Astrocyte (in vitro differentiated cells and primary cell): ENCODE results near the gene TCF7. TPM values are rescaled to one million over a fixed set of nuclear protein-coding genes. Genes with fewer than 3 reads are reported as not detected.

ENCODE experiments used
- DNase-seq: peaks from one replicate; pipeline ENCODE4 v3.0.0-alpha.2; 2010; ENCODE audit warnings: low read depth
- FAIRE-seq: peaks from 2 replicates; lab custom pipeline; 2011; peaks lifted over from hg19 to GRCh38; lab: Jason Lieb, UNC
- H2AFZ ChIP-seq: 2 replicates; pipeline ENCODE4 v1.6.0; 2012; ENCODE audit warnings: low read depth, low read length, inconsistent platforms
- H3K27ac ChIP-seq: 2 replicates; pipeline ENCODE4 v1.5.1; 2011; ENCODE audit warnings: low read depth, low read length, inconsistent platforms
- H3K27me3 ChIP-seq: 2 replicates; pipeline ENCODE4 v1.6.0; 2011; ENCODE audit warnings: low read length, inconsistent platforms; ENCODE audit not compliant: insufficient read depth
- H3K36me3 ChIP-seq: 2 replicates; pipeline ENCODE4 v1.5.1; 2011; ENCODE audit warnings: low read length, inconsistent platforms; ENCODE audit not compliant: insufficient read depth
- H3K4me1 ChIP-seq: 2 replicates; pipeline ENCODE4 v1.5.1; 2011; ENCODE audit warnings: low read length, inconsistent platforms; ENCODE audit not compliant: insufficient read depth
- H3K4me2 ChIP-seq: 2 replicates; pipeline ENCODE4 v1.6.0; 2012; ENCODE audit warnings: low read length, inconsistent platforms
- H3K4me3 ChIP-seq: 2 replicates; pipeline ENCODE4 v1.5.1; 2011; ENCODE audit warnings: low read depth, mild to moderate bottlenecking, low read length, inconsistent platforms; ENCODE audit not compliant: insufficient read depth
- H3K79me2 ChIP-seq: 2 replicates; pipeline ENCODE4 v1.6.0; 2012; ENCODE audit warnings: mild to moderate bottlenecking, low read length, inconsistent platforms; ENCODE audit not compliant: insufficient read depth
- H3K9ac ChIP-seq: 2 replicates; pipeline ENCODE4 v1.6.0; 2012; ENCODE audit warnings: mild to moderate bottlenecking, low read length, inconsistent platforms
- H3K9me3 ChIP-seq: 2 replicates; pipeline ENCODE4 v1.5.1; 2012; ENCODE audit warnings: low read depth, mild to moderate bottlenecking, low read length, inconsistent platforms; ENCODE audit not compliant: insufficient read depth
- H4K20me1 ChIP-seq: 2 replicates; pipeline ENCODE4 v1.6.0; 2012; ENCODE audit warnings: low read length, inconsistent platforms; ENCODE audit not compliant: insufficient read depth
- H3K27ac Mint-ChIP-seq: one replicate; pipeline ENCODE4 v1.8.0; 2021; ENCODE audit warnings: mild to moderate bottlenecking, mixed read lengths; ENCODE audit not compliant: unreplicated experiment
- H3K27me3 Mint-ChIP-seq: one replicate; pipeline ENCODE4 v1.8.0; 2021; ENCODE audit warnings: low read depth, mixed read lengths; ENCODE audit not compliant: unreplicated experiment
- H3K36me3 Mint-ChIP-seq: one replicate; pipeline ENCODE4 v1.8.0; 2021; ENCODE audit warnings: low read depth, mixed read lengths; ENCODE audit not compliant: unreplicated experiment
- H3K4me1 Mint-ChIP-seq: one replicate; pipeline ENCODE4 v1.8.0; 2021; ENCODE audit warnings: low read depth, mixed read lengths; ENCODE audit not compliant: unreplicated experiment
- H3K4me3 Mint-ChIP-seq: one replicate; pipeline ENCODE4 v1.8.0; 2021; ENCODE audit warnings: mild to moderate bottlenecking, moderate library complexity, mixed read lengths; ENCODE audit not compliant: unreplicated experiment
- H3K9me3 Mint-ChIP-seq: one replicate; pipeline ENCODE4 v1.8.0; 2021; ENCODE audit warnings: mild to moderate bottlenecking, mixed read lengths; ENCODE audit not compliant: unreplicated experiment
- EZH2 ChIP-seq: IDR thresholded peaks from 2 replicates; pipeline ENCODE4 v1.6.1; 2012; ENCODE audit warnings: mild to moderate bottlenecking, low read length, inconsistent platforms; ENCODE audit not compliant: insufficient read depth
- total RNA-seq: library from RNA; stranded (reverse); gene quantifications from 2 replicates; pipeline ENCODE4 v1.2.1, GENCODE V29; 2021
- TF ChIP-seq, protein P1 (sequence below): IDR thresholded peaks from 2 replicates; pipeline ENCODE4 v1.5.1; 2011; ENCODE audit warnings: low read depth, mild to moderate bottlenecking, inconsistent platforms, low read length, moderate library complexity; ENCODE audit not compliant: insufficient read depth

TCF7 gene
- total RNA-seq, 1 donor from 2014 or later = 2.6 TPM

DNA sequence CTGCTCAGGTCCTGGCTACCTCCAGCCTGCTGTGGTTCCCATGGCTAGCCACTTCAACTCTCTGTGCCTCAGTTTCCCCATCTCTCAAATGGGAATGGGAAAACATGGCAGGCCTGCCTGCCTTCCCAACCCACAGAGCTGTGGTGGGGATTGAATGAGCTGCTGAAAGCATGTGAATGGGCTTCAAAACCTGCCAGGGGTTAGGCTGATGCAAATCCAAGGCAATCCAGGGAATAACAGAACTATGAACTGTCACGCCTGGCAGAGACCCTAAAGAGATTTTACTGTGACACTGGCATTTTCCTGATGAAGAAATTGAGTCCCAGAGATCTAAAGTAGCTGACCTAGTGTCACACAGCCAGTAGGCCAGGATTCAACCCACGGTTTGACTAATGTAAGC lies 29.9 kb upstream of the TCF7 start:
- Mint-ChIP-seq H3K27me3 (peaks cover 16% of the 10 kb centered on the region), H3K4me3 (no peak overlapping the region), H3K4me1 (peaks cover 15% of the 10 kb centered on the region), H3K27ac (peak overlapping the region; percentile 58), H3K36me3 (no peaks in the 10 kb centered on the region), H3K9me3 (peaks cover 2% of the 10 kb centered on the region)
- H3K9ac ChIP-seq = no peak overlapping the region
- no peak overlapping the region for H3K27ac ChIP-seq
- no peak for FAIRE-seq
- no peaks in the 10 kb centered on the region for H4K20me1 ChIP-seq
- H3K4me3 ChIP-seq = no peak overlapping the region
- no peaks in the 10 kb centered on the region for H3K79me2 ChIP-seq
- no peak for DNase-seq
- H3K27me3 ChIP-seq = no peaks in the 10 kb centered on the region
- H3K9me3 ChIP-seq = no peaks in the 10 kb centered on the region
- no peak overlapping the region for H3K4me2 ChIP-seq
- H3K4me1 ChIP-seq = peaks cover 11% of the 10 kb centered on the region
- no peaks in the 10 kb centered on the region for H3K36me3 ChIP-seq
- H2AFZ ChIP-seq = no peak overlapping the region
- TF ChIP-seq, protein P1, sequence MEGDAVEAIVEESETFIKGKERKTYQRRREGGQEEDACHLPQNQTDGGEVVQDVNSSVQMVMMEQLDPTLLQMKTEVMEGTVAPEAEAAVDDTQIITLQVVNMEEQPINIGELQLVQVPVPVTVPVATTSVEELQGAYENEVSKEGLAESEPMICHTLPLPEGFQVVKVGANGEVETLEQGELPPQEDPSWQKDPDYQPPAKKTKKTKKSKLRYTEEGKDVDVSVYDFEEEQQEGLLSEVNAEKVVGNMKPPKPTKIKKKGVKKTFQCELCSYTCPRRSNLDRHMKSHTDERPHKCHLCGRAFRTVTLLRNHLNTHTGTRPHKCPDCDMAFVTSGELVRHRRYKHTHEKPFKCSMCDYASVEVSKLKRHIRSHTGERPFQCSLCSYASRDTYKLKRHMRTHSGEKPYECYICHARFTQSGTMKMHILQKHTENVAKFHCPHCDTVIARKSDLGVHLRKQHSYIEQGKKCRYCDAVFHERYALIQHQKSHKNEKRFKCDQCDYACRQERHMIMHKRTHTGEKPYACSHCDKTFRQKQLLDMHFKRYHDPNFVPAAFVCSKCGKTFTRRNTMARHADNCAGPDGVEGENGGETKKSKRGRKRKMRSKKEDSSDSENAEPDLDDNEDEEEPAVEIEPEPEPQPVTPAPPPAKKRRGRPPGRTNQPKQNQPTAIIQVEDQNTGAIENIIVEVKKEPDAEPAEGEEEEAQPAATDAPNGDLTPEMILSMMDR = no peak
- TF ChIP-seq EZH2 = no peak

DNA sequence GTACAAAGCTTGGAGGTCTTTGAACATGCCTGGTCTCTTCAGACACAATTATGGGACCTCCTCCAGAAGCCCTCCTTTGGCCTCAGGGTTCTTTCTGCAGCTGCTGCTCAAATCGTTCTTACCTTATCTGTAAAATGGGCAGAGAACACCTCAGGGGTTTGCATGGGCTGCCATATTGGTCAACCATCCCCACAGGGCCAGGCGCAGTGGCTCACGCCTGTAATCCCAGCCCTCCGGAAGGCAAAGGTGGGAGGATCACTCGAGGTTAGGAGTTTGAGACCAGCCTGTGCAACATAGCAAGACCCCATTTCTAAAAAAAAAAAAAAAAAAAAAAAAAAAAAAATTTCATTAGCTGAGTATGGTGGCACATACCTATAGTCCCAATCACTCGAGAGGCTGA lies 29.1 kb upstream of the TCF7 start:
- TF ChIP-seq, protein P1 = no peak
- no peak for TF ChIP-seq EZH2
- FAIRE-seq = no peak
- H3K27me3 Mint-ChIP-seq = peaks cover 19% of the 10 kb centered on the region
- H3K9me3 Mint-ChIP-seq = peaks cover 2% of the 10 kb centered on the region
- no peak for DNase-seq
- no peak overlapping the region for H3K4me3 Mint-ChIP-seq
- no peak overlapping the region for H3K27ac ChIP-seq
- no peaks in the 10 kb centered on the region for H3K27me3 ChIP-seq
- no peak overlapping the region for H3K9ac ChIP-seq
- H3K4me2 ChIP-seq = no peak overlapping the region
- no peak overlapping the region for H3K4me3 ChIP-seq
- H2AFZ ChIP-seq = no peak overlapping the region
- peaks cover 15% of the 10 kb centered on the region for H3K4me1 Mint-ChIP-seq
- no peaks in the 10 kb centered on the region for H3K9me3 ChIP-seq
- H3K4me1 ChIP-seq = peaks cover 11% of the 10 kb centered on the region
- H3K36me3 Mint-ChIP-seq = no peaks in the 10 kb centered on the region
- H3K36me3 ChIP-seq = no peaks in the 10 kb centered on the region
- H4K20me1 ChIP-seq = no peaks in the 10 kb centered on the region
- H3K27ac Mint-ChIP-seq = no peak overlapping the region
- no peaks in the 10 kb centered on the region for H3K79me2 ChIP-seq

DNA sequence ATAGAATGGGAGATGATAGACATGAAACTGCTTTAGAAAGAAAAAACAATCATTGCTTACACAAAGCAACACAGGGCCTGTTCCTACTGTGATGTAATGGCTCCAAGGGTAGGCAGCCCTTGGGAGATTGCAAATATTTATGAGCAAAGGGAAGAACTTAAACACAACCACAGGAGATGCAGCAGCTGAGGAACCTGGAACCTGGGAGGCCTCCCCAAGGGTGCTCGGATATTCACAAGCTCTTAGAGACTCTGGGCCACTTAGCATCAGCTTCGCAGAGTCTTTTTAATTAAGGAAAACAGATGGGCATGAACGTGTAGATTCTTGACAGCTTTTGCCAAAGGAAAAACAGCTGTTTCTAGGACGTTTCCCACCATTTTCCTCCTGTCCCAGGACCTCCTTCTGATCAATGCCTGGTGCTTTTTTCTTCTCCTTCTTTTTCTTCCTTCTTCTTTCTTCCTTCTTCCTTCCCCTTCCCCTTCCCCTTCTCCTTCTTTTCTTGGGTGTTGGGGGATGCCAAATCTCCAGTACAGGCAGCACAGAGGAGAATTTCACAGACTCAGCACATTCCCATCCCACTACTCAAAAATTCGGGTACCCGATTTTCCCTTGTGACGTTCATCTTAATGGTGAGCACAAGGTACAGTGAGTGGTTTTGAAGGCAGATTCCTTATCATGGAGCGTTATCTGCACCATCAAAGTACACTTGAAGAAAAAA lies 28.1 kb upstream of the TCF7 start:
- H3K79me2 ChIP-seq = no peaks in the 10 kb centered on the region
- H4K20me1 ChIP-seq = no peaks in the 10 kb centered on the region
- Mint-ChIP-seq H3K27ac (no peak overlapping the region), H3K4me1 (peaks cover 18% of the 10 kb centered on the region), H3K9me3 (peaks cover 2% of the 10 kb centered on the region), H3K4me3 (no peak overlapping the region), H3K36me3 (peaks cover 3% of the 10 kb centered on the region), H3K27me3 (peaks cover 20% of the 10 kb centered on the region)
- DNase-seq (no peak), FAIRE-seq (no peak)
- H3K27ac ChIP-seq = no peak overlapping the region
- no peak overlapping the region for H3K4me3 ChIP-seq
- H3K9ac ChIP-seq = no peak overlapping the region
- no peaks in the 10 kb centered on the region for H3K27me3 ChIP-seq
- H3K9me3 ChIP-seq = no peaks in the 10 kb centered on the region
- no peak overlapping the region for H2AFZ ChIP-seq
- peaks cover 11% of the 10 kb centered on the region for H3K4me1 ChIP-seq
- TF ChIP-seq, protein P1 = no peak
- TF ChIP-seq EZH2 = no peak
- no peak overlapping the region for H3K4me2 ChIP-seq
- H3K36me3 ChIP-seq = no peaks in the 10 kb centered on the region
